GM21526 (cell line): ENCODE measurements around the gene CACNA1S.
A peak's percentile ranks its signal among the peaks of the same experiment; 100 is the strongest.

ENCODE experiments used
- ATAC-seq: cut with Tn5 transposase; IDR thresholded peaks from one replicate; pipeline ENCODE4 v1.9.1; 2021; ENCODE audit warnings: moderate library complexity; ENCODE audit not compliant: unreplicated experiment, low FRiP score

CACNA1S gene

DNA sequence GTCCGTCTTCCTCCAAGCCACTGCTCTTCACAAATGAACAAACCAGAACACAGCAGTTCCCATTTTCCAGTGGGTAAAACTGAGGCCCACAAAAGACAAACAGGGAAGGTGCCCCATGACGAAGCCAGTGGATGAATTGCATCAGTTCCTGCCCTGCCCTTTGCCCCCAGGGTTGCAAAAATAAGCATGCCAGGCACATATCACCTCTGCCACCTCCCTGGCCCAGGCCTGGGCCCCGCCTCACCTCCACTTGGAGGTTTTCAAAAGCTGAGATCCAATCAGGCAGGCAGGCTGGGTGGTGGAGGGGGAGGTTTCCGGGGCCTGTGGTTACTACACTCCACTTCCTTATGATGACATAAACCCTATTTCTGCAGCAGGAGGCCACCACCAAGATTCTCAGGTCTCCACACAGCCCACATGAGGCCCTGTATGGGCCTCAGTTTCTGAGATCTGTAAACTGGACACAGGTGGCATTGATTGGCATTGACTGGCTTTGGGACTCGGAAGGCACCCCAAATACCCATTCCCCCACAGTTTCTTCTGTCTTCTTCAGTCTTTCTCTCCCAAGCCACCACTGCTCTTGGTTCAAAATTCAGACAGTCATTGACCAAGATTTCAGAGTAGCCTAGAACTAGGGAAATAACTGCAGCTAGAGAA, 92.8 kb downstream of the CACNA1S start:
- ATAC-seq: peak; percentile 52

GRCh38 chr1:201017828-201018163, 94.4 kb downstream of the CACNA1S start:
- no peak for ATAC-seq

GRCh38 chr1:201016943-201017827, 95.0 kb downstream of the CACNA1S start:
- no peak for ATAC-seq

DNA sequence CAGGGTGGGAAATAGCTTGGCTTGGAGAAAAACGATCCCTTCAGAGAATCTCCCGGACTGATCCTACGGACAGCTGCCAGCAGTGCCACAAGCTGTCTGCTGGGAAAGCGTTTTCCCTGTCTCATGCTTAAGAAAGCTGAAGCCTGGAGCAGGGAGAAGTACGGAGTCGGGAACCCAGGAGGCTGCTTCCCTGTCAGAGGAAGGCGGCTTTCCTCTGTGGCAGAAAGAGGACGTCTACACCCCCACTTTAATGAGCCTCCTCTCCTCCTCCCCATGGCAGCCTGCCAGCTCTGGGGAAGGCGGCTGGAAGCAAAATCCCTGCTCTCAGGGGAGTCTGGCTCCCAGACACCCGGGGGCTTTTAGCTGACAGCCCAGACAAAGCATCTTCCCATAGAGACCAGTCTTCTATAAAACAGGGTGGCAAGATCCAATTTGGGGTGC, 96.0 kb downstream of the CACNA1S start:
- ATAC-seq: no peak

DNA sequence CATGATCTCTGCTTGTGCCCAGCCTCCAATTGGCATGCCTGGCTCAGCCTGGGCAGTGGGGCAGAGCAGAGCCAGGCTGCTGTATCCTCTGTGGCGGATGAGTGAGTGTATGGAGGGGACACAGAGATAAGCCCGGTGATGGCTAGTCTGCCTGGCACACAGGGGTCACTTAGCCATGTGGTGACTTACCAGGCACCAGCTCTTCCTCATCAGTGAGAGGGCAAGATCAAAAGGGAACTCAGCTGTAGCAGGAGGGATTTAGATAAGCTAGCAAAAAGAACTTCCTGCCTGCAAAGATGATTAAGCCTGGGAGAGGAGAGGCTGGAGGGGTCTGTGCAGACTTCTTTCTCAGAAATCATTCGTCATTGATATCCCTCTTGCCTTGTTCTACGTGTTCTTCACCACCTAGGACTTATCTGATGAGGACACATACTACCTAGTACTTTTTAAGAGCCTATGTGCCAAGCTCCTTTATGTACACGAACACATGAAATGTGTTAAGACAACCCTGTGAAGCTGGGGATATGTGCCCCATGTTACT, 96.6 kb downstream of the CACNA1S start:
- no peak for ATAC-seq

- no peak for ATAC-seq
These were observed 97.4 kb downstream of the CACNA1S start for GRCh38 chr1:201014816-201015200.

- ATAC-seq: no peak
These were observed 98.0 kb downstream of the CACNA1S start for GRCh38 chr1:201013991-201014815.

GRCh38 chr1:201013031-201013485, 99.2 kb downstream of the CACNA1S start:
- no peak for ATAC-seq

DNA sequence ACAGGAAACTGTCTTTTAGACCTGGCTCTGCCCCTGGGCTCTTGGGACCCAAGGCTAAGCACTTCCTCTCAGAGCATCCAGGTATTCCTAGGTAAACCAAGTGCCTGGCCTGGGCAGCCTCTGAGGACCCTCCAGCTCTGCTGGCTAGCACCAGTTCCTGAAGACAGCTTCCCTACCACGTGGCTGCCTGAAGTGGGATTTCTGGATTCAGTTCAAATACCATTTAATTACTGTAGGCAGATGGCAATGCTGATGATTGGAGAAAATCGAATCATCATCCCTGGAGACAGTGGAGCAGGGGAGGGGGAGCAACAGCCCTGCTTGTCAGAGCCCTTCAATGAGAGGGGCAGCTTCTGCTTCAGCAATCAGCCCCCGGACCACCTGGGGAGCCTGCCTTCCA, 100.6 kb downstream of the CACNA1S start:
- ATAC-seq: no peak

DNA sequence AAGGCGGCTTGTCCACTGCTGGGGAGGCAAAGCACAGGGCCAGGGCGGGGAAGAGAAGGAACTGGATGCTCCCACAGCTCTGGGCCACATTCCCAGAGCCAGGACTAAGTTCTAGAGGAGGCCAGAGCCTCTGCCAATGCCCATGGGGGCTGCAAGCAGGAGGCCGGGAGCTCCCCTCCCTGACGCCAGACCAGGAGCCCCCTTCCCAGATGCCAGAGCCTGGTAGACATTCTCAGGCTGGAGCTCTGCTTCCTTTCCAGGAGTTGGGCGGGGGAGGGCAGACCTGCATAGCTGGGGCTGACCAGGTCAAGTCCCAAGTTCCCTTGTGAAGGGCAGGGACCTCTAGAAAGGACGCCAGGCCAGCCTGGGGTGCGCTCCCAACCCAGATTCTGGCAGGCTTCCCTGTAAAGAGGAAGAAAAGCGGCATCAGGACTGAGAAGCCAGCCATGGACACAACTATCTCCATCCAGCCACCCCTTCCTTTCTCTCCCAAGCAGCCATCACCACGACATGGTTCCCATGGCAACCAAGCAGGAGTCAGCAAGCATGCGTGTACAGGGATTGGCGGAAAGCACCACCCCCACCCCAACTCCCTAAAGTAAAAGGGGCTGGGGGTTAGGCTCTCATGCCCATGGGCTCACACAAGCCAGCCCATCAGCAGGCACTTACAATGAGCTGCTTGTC, 102.1 kb downstream of the CACNA1S start:
- no peak for ATAC-seq

DNA sequence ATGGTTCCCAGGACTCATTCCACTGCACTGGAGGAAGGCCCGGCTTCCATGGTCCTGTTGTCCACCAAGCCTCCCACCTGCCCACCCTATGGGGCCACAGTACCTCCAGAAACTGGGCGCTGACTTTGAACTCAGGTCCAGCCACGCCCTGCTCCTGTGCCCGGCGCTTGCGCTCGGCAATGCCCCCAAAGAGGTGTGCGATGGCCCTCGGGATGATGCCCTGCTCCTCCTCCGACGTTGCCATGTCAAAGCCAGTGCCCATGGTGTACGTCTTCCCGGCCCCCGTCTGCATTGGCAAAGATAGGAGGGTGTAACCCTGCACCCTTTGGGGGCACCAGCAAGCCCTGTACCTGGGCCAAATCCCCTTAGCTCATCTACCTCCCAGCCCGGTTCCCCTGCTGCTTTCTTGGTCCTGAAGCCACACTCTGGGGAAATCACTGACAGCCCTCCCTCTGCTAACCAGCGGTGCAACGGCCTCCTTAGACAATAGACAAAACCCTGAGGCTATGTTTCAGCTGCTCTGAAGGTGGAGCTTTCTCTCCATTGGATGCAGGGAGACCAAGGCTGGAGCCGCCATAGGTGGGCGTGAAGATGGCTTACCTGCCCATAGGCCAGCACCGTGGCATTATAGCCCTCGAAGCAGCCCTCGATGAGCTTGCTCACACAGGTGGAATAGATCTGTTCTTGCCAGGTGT, 103.4 kb downstream of the CACNA1S start:
- no peak for ATAC-seq

DNA sequence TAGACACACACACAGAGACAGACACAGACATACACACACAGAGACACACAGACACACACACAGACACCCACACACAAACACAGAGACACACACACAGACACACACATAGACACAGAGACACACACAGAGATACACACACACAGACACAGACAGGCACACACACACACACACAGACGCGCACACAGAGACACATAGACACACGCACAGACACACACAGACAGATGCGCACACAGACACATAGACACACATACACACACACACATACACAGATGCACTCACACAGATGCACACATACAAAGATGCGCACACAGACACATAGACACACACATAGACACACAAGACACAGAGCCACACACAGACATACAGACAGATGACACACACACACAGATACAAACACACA, 104.7 kb downstream of the CACNA1S start:
- ATAC-seq: no peak

GRCh38 chr1:201006450-201006849, 105.8 kb downstream of the CACNA1S start:
- no peak for ATAC-seq

DNA sequence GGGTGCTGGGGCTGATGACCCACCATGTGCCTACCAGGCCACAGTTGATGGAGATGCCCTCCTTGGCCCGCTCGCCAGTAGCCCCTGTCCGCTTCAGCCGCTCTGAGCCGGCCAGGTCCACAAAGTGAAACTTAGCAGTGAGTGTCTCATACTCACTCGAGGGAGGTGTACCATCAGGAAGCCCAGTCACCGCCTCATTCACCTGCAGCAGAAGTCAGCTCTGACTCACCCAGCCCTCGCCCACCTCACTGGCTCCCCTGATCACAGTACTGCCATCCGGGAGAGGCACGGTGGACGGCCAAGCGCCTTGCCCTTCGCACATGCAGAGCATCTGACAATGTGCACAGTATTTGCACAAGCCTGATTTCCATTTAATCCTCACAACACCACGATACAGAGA, 107.5 kb downstream of the CACNA1S start:
- ATAC-seq: no peak

GRCh38 chr1:201004154-201004553, 108.1 kb downstream of the CACNA1S start:
- no peak for ATAC-seq

DNA sequence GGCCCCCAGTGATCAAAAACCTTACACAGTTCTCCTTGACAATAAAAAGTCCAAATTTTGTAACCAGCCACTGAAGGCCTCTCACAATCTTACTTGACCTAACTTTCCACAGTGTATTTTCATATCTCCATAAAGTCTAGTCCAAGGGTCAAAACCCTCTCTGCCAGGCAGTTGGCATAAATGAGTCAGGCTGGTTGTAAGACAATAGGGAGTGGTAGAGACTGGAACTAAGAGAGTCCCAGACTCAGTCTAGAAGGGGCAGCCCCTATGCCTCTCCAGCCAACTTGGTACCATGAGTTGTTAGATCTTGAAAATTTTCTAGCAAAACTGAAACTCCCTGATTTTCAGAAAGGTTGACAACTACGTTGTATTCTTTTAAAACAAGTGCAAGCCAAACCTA, 109.7 kb downstream of the CACNA1S start:
- no peak for ATAC-seq

DNA sequence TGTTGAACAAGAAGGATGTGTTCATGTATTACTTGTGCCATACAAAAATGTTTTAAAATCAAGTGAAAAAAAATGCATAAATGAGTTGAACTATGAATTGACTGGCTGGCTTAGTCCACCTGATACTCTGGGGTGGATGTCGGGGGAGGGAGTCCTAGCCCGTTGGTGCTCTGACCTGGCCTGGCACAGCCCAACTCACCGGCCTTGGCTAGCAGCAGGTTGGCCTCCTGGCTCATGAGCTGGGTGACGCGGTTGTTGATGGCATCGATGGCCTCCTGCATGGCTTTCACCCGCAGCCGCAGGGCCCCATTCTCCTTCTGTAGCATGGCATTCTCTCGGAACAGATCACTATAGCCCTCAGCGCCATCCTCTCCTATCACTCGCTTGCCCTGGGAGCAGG, 110.3 kb downstream of the CACNA1S start:
- ATAC-seq: no peak

DNA sequence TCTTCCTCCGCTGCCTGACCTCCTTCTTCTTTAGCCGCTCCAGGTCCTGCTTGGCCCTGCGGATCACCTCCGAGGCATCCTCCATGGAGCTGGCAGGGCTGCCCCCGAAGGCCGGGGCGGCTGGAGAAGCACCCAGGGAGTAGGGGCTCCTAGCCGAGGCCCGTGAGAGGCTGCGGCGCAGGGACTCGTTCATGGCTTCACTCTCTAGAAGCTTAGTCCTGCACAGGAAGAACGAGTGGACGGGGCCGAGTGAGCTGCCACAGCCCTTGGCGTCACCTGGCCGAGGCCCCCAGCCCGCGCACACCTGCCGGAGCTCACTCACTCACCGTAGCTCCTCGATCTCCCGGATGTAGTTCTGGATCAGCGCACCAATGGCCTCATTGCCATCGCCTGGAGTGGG, 111.8 kb downstream of the CACNA1S start:
- ATAC-seq: no peak

GRCh38 chr1:200999667-201000066, 112.6 kb downstream of the CACNA1S start:
- no peak for ATAC-seq

DNA sequence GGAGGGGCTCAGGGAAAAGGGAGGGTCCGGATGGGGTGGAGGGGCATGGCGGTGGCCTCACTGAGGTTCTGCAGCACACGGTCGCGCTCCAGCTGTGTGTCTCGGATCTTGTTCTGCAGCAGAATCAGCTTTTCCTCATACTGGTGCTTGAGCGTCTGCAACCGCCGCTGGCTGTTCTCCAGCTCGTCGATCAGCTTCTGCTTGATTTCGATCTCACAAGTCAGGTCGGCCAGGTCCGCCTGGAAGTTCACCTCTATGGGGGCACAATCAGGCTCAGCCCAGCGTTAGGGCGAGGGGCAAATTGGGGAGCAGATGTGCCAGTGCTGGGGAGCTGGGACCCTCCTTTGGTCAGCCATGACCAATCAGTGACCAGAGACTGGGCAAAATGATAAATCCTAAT, 113.9 kb downstream of the CACNA1S start:
- ATAC-seq: no peak
